Measurements from ENCODE around the gene GNB3.

GRCh38 chr12:6820166-6820565, 20.6 kb upstream of the GNB3 start:
- no peak for TF ChIP-seq POLR2A (IDR thresholded peaks at IDR 0.05)
- TF ChIP-seq CTCF (IDR thresholded peaks at IDR 0.05) = no peak

Data from ovary (tissue), 3 donors.